LHCN-M2 (cell line): ENCODE results near the gene SGMS1. TPM values are rescaled to one million over a fixed set of nuclear protein-coding genes. Genes with fewer than 3 reads are reported as not detected.
"Not testable (repeated sequence)": the region's sequence is repeated elsewhere in the genome, so short reads cannot be mapped to it uniquely, and the experiment has no call there.

Source experiments
- DNase-seq: peaks from one replicate; pipeline ENCODE4 v3.0.0-alpha.2; 2012; ENCODE audit warnings: low read depth
- total RNA-seq: library from RNA; depleted of rRNA; stranded (reverse); fragments of >200 nt; gene quantifications from 2 replicates; pipeline ENCODE4 v1.2.3, GENCODE V29; 2014

Gene SGMS1
- total RNA-seq, 1 experiment from 2014 or later, result 32.6 TPM

DNA sequence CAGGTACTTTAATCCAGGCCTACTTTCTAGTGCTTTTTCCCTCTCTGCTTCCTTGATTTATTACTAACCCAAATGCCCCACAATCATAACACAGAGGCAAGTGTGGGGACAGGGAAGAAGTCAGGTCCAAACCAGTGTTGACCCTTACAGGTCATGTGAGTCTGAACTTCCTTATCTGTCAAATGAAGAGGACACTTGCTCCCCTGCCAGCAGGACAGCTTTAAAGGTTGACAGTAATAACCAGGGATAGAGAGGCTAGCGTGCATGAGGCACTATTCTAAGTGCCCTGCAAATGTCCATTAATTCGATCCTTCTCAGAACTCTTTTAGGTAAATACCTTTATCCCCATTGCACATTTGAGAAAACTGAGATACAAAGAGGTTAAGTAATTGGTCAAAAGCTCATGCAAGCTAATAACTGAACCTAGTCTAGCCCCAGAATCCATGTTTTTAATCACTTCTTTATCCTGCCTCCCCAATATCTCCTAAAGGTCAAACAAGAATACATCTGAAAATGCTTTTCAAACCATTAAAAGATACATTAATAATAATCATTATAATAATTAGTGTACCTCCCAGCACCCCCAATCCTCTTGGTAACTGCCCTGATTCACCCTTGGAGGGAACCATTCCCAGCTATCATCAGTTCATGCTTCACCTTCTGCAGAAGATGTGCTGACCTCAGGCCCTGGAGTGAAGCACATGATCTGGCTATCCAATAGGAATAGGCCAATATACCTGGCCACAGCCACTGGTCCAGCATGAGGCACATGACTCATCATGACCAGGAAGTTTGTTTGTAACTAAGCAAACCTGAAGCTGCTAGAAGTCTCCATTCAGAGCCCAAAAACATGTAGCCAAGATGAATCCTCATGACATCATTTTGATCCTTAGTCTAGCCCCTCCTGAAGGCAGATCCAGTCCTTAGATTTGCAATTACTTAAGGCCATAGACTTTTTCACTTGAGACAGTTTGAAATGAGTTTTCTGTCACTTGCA is 40.7 kb downstream of the SGMS1 start:
- DNase-seq, result no peak

DNA sequence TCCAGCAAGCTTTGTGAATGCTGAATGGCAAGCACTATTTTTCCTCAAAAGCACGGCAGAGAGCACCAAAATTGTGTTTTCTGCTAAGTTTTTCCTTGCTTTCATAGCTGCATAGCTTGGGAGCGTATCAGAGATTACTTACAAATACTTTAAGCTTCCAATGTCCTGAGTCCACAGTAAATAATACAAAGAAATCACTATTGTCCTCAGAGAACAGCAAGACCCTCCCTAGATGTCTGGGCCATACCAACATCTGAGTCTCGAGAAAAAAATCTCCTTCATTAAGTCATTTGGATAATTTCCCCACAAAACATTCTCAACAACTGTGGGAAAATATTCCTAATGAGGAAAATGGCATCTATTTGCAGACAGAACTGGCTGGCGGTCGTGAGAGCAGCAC is 41.7 kb downstream of the SGMS1 start:
- no peak for DNase-seq

DNA sequence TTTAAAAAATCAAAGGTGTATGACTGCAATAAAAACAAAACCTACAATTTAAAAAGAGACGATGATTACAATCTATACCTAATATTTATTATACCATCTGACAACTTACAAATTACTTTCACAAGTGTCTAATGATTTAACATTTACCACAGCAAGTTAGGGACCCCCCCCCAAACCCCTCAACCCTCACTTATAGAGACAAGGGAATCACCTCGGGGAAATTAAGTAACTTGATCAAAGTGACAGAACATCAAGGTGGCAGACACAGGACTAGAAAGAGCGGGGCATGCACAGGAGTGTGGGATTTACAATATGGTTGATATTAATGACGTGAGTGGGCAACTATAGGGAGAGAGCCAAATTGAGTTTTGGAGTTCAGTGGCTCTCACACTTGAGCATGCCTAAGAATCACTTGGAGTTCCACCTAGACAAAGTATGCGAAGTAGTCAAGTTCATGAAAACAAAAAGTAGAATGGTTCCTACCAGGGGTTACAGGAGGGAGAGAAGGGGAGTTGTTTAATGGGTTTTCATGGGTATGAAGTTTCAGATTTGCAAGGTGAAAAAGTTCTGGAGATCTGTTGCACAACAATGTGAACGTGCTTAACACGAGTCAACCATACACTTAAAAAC is 43.4 kb downstream of the SGMS1 start:
- DNase-seq, result no peak

DNA sequence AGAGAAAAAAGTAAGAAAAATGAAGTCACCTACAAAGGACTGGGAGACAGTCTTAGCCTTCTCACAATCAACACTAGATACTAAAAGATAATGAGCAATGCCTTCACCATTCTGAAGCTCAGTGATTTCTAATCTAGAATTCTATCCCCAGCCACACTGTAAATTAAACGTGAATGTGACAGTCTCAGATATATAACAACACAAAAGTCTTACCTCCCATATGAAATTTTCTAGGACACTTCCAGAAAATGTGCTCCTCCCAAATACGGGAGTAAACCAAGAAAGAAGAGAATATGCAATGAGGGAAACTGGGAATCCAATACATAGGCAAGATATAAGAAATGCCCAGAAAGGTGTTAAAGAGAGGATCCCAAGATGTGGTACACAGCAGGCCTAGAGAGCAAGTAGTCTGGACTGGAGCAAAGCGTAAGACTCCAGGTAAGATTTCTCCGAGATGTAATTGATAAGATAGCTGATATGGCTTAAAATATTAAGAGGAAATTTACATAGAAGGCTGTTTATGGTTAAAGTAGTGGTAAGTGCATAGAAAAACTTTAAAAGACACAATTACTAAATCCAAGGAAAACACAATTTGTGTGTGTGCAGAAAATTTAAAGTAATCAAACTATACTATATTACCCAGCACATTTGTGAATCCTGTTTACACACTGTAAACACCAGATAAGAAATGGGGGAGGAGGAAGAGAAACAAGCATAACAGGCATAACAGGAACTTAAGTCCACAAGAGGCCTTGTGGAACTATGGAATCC is 44.1 kb downstream of the SGMS1 start:
- no peak for DNase-seq

DNA sequence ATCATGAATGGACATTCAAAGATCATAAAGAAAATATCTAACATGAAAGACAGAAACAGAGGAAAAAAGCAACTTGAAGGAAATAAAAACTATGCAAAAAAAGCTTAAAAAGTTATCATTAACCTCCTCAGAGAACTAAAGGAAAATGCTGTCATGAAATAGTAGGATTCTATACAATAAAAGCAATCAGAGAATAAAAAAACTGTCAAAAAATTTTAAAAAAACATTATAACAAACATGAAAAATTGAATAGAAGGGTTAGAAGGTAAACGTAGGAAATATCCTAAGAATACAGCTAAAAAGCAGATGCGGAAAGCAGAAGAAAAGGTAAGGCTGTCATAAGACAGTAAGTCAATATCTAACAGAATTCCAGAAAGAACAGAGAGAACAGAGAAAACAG is 44.8 kb downstream of the SGMS1 start:
- no peak for DNase-seq

DNA sequence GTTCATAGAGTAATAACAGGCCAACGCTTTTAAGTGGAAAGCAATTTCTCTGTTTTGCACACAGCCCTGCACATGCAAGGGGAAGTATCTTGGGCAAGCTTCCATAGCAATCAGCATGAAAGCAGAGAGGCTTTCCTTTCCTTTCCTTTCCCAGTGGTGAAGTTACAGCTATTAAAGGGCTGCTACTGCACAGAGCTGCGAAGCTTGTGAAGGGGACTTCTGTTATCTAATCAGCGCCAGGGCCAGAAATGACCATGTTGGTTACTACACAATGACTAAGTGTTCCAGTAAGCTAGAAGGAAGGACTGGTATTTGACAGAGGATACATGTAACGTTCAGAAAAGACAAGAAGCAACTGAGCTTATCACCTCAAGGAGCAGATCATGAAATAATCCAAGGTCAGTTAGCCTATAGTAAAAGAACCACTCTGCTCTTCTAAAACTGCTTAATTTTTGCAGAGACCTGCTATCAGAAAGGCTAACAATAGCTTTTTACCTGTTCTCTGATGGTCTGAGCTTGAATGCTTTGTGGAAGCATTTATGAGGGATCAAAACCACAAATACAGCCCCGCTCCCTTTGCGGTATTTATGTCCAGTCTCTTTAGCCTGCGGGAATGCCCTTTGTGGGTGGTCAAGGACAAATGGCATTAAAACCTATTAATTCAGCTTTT is 45.9 kb downstream of the SGMS1 start:
- DNase-seq, result peak; percentile 39

DNA sequence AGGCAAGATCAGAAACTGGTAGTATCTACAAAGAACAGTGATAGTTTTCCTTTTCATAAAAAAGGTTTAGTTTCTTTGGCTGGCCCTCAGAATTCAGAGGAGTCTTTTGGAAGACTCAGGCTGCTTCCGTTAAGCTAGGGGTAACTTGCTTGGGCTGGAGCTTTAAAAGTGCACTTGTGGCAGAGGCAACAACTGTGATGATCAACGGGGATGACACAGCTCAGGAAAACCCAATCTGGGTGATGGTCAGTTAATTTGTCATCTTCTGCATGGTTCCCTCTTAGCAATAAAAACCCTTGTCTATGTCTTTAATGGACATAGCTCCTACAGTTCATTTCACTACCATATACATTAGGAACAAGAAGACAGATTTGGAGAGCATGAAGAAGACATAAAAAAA is 46.7 kb downstream of the SGMS1 start:
- DNase-seq, result peak; percentile 20

DNA sequence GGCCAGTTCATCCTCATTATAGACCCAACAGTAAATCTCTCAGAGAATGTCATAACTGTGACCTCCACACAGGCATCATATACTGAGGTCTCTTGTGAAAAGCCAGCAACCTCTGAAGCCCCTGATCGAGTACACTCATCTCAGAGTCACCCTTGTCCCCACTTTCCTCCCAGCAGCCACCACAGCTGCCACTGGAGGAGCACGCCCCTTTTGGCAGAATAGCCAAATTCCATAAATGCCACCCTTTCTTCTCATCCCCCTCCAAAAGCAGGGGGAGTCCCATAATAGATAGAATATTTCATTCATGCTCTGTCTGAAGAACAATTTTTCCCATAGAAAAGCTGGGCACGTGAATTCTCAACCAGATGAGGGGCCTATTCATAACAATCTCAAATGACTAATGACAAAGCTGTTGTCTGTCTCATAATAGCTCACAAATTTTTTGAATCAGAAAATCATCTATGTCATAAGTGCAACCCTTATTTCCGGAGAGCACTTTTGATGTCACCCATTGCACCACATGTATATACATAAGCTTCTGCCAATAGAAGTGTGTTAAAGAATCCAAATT is 47.4 kb downstream of the SGMS1 start:
- DNase-seq, result peak; percentile 68

DNA sequence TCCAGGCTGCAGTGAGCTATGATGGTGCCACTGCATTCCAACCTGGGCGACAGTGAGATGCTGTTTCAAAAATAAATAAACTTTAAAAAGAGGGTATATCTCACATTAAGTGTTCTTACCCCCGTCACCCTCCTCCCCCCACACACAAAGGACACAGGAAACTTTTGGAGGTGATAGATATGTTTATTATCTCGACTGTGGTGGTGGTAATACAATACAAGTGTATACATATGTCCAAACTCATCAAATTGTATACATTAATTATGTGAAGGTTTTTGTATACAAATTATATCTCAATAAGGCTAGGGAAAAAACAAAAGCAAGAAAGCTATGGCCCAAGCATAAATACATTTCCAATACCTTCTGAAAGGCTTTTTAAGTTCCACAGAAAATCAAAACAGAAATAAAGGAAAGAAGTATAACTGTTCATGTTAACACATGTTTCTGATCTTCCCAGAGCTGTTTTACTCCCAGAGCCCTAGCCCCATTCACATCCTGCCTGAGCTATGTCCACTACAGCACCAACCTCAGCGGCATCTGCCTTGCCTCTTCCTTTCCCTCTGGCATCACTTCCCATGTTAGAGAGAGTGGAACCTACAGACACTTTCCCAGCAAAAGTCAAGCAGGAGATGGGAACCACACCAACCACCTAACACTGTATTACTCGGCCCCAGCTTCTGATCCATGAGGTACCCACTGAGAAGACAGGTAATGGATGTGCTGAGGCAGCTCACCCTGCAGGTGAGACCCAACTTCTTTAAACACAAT is 48.1 kb downstream of the SGMS1 start:
- DNase-seq, result no peak

DNA sequence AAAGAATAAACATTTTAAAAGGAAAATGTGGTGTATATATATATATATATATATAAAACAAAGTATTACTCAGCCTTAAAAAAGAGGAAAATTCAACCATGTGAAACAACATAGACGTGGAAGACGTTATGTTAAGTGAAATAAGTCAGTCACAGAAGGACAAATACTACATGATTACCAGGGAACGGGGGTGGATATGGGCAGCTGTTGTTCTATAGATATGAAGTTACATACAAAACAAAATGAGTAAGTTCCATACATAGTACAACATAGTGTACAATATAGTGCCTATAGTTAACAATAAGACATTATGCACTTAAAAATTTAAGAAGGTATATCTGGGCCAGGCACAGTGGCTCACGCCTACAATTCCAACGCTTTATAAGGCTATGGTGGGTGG is 48.8 kb downstream of the SGMS1 start:
- no peak for DNase-seq

DNA sequence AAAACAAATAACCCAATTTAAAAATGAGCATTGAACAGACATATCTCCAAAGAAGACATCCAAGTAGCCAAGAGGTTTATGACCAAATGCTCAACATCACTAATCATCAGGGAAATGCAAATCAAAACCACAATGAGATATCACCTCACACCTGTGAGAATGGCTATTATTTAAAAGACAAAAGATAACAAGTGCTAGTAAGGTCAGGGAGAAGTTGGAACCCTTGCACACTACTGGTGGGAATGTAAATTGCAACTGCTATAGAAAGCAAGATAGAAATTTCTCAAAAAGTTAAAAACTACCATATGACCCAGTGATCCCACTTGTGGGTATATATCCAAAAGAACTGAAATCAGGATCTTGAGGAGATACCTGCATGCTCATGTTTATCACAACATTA is 49.5 kb downstream of the SGMS1 start:
- DNase-seq, result no peak

DNA sequence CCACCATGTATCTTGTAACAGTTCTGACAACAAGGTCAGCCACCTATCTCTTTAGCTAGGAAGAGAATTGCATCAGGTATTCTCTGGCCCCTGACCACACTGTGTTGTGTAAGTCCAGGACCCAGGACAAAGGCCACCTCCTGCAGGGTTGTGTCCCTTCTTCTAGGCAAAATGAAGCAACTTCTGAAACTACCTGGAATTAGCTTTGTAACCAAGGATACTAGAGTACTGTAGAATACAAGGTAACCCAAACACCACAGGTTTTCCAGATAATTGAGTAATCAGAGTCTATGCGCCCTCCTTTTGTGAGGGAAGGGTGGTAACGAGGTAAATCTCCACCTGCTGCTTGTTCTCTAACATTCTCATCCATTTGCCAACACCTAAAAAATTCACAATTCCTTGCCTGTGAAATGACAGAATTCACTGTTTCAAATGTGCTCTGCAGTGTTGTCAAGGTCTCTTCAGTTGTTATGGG is 51.7 kb downstream of the SGMS1 start:
- no peak for DNase-seq

DNA sequence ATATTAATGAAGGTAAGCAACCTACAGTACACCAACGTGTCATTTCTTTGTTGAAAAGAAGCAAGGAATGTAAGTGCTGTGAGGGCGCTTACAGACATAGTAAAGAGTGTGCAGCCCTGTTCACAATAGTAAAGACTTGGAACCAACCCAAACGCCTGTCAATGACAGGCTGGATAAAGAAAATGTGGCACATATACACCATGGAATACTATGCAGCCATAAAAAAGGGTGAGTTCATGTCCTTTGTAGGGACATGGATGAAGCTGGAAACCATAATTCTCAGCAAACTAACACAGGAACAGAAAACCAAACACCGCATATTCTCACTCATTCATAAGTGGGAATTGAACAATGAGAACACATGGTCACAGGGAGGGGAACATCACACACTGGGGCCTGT is 55.0 kb downstream of the SGMS1 start:
- DNase-seq, result not testable (repeated sequence)

DNA sequence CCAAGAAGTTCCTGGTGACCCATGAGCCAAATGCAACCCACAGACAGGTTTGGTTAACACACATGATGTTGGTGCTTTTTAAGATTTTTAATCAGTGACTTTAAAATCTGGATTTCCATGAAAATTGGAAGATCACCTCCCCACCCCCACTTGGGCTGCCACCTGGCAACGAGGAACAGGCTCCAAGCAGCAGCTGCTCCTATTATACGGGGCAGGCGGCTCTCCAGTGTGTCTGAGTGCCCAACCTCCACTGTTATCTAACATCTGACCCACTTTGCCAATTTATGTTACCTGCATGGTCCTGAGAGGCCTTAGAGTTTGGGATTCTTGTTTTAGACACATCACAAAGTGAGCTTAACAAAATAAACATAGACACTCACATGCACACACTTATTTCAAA is 56.4 kb downstream of the SGMS1 start:
- no peak for DNase-seq

DNA sequence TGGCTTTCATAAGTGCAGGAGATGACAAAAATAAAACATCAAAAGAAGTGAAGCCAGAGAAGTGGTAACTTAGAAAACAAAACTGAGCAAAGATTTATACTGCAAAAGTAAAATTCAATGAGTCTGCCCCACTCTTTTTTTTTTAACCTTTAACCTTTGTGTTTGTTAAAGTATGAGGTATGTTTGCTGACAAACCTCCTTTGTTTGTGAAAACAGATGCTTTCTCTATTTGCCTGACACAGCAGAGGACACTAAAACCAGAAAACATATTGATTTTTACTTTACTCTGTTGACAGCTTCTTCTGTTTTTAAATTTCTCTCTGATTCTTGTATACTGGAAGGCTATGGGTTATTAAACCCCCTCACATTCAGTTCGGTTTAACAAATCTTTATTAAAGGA is 57.6 kb downstream of the SGMS1 start:
- no peak for DNase-seq

DNA sequence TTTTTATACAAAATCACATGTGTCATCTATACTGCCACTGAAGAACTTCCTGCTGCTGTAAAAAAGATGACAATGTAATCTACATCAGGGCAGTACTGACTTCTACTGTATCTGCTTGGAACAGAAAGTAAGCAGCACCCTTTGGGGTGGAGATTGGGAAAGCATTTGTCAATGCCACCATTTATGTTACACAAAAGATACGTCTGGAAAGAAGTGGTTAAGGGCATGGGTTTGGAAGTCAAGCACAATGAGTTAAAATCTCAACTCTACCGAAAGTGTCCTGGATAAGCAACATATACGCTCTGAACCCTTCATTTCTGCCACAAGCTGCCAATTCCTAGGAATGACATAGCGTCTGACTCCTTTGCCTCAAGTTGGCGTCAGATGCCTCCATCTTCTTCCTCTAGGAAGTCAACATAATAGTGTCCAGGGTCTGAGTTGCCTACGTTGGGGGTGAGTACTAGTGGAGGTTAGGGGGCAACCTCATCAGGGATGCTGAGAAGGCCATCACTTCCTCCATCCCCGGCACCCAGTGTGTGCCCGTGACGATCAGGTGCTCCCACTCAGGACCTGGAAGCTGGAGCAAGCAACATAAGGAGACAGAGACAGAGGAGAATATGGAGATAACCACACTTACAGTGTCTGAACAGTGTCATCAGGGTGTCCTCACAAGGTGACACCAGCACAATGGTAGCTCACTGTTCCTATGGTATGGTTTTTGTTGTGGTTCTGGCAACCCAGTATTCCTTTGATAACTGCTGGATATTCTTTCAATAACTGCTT is 58.3 kb downstream of the SGMS1 start:
- no peak for DNase-seq

DNA sequence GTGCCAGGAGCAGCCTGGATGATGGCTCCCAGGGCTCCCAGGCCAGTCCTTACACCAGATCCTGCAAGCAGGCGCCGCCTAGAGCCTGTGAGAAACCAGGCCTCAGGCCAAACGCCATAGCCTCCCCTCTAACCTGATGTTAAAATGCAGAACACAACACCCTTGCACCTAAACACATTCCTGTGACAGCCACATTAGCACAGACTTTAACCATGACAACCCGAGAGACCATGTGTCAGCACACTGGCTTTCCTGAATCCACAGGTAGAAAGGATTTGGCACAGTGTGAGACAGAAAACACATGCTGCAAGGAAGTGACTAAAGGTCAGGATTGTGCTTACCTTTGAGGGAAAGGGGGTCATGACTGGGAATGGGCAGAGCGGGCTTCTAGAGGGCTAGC is 59.9 kb downstream of the SGMS1 start:
- DNase-seq, result no peak

DNA sequence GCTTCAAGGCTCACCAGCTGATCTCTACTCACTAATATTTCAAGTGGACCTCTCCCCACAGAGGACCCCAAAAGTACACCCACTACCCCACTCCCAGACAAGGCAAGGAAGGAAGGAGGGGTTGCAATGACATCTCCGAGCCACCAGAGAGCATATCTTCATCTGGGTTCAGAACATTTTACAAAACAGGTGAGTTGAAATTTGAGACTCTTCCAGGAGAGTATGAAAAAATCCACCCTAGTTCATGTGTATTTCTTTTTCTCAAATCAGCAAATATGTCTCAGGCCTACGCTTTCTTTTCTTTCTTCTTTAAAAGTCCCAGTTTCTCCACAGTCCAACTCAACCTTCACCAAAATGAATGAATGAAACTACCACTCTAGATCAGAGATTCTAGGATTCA is 61.9 kb downstream of the SGMS1 start:
- DNase-seq, result no peak

DNA sequence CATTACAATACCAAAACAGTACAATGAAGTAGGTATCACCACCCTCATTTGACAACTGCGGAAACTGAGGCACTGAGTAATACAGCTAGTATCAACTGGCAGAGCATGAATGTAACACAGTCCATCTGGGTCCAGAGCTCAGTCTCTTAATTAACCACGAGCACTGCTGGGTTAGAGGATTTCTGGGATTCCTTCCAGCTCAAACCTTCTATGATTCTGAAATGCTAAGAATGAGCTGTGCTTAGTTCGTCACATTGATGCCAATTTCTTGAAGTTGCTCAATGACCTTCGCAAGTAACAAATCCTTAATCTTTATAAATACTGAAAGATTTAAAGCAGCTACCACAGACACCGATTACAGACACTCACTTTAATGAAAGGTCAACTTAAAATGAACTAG is 62.5 kb downstream of the SGMS1 start:
- DNase-seq, result peak; percentile 33

DNA sequence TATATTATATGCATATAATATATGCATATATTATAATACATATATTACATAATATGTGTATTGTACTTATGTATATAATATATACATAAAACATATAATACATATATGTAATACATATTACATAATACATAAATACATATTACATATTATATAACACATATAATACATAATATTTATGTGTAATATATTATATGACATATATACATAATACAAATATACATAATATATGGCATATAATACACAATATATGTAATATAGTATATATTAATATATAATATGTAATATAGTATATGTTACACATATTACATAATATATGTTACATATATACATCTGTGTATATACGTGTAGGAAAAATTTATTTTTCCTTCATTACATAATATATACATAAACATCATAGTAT is 63.4 kb downstream of the SGMS1 start:
- DNase-seq, result no peak
